OCI-LY7 (cell line): ENCODE data around the gene CYP4A22.

Source experiments
- CTCF ChIP-seq: fragments of 200-600 bp; sonication (generic); conservative IDR thresholded peaks from 2 replicates; pipeline ENCODE4 v1.5.1; 2014; ENCODE audit warnings: mild to moderate bottlenecking, antibody characterized with exemption, low read length, moderate library complexity, mixed read lengths
- EZH2phosphoT487 ChIP-seq: fragments of 200-600 bp; sonication (generic); IDR thresholded peaks from 2 replicates; pipeline ENCODE4 v1.6.1; 2018; ENCODE audit warnings: low read depth, borderline replicate concordance, mild to moderate bottlenecking, mixed run types, antibody characterized with exemption, low read length, moderate library complexity, mixed read lengths

- no peak for TF ChIP-seq CTCF
- no peak for TF ChIP-seq EZH2phosphoT487
Observed at GRCh38 chr1:47179988-47180563, 42.8 kb downstream of the CYP4A22 start.
